Inflammatory macrophage (primary cell): Measurements from ENCODE around the gene USP15.
"Not testable (repeated sequence)": the region's sequence is repeated elsewhere in the genome, so short reads cannot be mapped to it uniquely, and the experiment has no call there.

Source experiments
- DNase-seq, 2 donors: peaks; one replicate each; pipeline ENCODE4 v3.0.0-alpha.2; 2020 to 2022

USP15 gene

GRCh38 chr12:62461171-62461837, 201.1 kb downstream of the USP15 start:
- DNase-seq = not testable (repeated sequence)

- not testable (repeated sequence) for DNase-seq
These were observed 203.0 kb downstream of the USP15 start for GRCh38 chr12:62463252-62463651.
